Body of pancreas (tissue), 4 donors: ENCODE results near the gene FTSJ1. TPM values are rescaled to one million over a fixed set of nuclear protein-coding genes. Genes with fewer than 3 reads are reported as not detected.

Source experiments
- ATAC-seq: fragments of 150-250 bp; one replicate; pipeline ENCODE4 v1.9.1; 2016
- DNase-seq, 4 donors: peaks; one replicate each; pipeline ENCODE4 v3.0.0-alpha.2; 2019
- H3K27ac ChIP-seq, 4 donors: fragments of 200-600 bp; sonication (generic); 1 replicate in 3 of 4; 2 replicates in 1 of 4; pipeline versions ENCODE4 v1.5.1 to v1.6.1; 2016 to 2019; ENCODE audit warnings: mild to moderate bottlenecking in 1 of 4, mixed read lengths in 1 of 4, moderate library complexity in 1 of 4
- H3K27me3 ChIP-seq, 2 donors: fragments of 200-600 bp; sonication (generic); one replicate each; pipeline ENCODE4 v1.6.0; 2016; ENCODE audit warnings: mild to moderate bottlenecking in 1 of 2
- H3K36me3 ChIP-seq, 2 donors: fragments of 200-600 bp; sonication (generic); replicated peaks in 1 of 2; 2 replicates each; pipeline ENCODE4 v1.5.1; 2016; ENCODE audit warnings: low read depth in 2 of 2; ENCODE audit not compliant: insufficient read depth in 1 of 2
- H3K4me1 ChIP-seq: fragments of 200-600 bp; sonication (generic); one replicate; pipeline ENCODE4 v1.6.0; 2016
- H3K4me3 ChIP-seq, 2 donors: fragments of 200-600 bp; sonication (generic); 1 replicate in 1 of 2; 2 replicates in 1 of 2; pipeline ENCODE4 v1.5.1; 2016 to 2019
- H3K9me3 ChIP-seq, 3 donors: fragments of 200-600 bp; sonication (generic); 1 replicate in 2 of 3; 2 replicates in 1 of 3; pipeline ENCODE4 v1.5.1; 2016
- POLR2A ChIP-seq, 3 donors: fragments of 450-650 bp; IDR thresholded peaks; one replicate each; pipeline ENCODE4 v1.6.1; 2016; ENCODE audit warnings: antibody characterized with exemption in 3 of 3, mild to moderate bottlenecking in 2 of 3
- WGBS, 2 donors: methylation state at CpG; one replicate each; pipeline ENCODE4 v1.1.5; 2017; 5-methylcytosine and 5-hydroxymethylcytosine counted together
- intact Hi-C: fragments of 100-400 bp; cut with DNase I; formaldehyde crosslinking; loops from one replicate; pipeline ENCODE4 v1.15.1; 2023
- total RNA-seq, 2 donors: library from RNA; depleted of rRNA; stranded (reverse); fragments of >200 nt; gene quantifications; one replicate each; pipeline ENCODE4 v1.1.0, GENCODE V29; 2016
- TF ChIP-seq, protein P1 (sequence below), 7 experiments: fragments of 450-650 bp in 4 of 7; fragments of 200-600 bp in 3 of 7; sonication (generic) in 3 of 7; IDR thresholded peaks; one replicate each; pipeline ENCODE4 v1.5.1; 2016 to 2019; ENCODE audit warnings: antibody characterized with exemption in 7 of 7

The FTSJ1 gene
- total RNA-seq, 2 donors from 2014 or later, result 37.1 to 56.4 TPM

DNA sequence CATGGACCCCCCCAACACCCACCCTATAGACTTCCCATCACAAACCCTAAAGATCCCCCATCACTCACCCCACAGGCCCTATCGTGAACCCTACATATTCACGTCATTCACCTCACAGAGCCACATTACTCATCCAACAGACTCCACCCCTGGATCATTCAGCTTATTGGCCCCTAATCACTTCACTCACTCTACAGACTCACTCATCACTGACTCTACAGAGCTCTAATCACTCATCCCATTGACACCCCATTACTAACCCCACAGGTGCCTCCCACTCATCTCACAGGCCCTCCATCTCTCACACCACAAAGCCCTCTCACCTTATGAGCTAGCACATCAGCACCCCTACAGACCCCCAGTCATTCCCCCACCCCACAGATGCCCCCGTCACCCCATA is 57.2 kb downstream of the FTSJ1 start:
- Histone ChIP-seq H3K9me3 (no peaks in the 10 kb centered on the region), H3K4me3 (no peak overlapping the region), H3K27me3 (no peaks in the 10 kb centered on the region), H3K27ac (no peak overlapping the region), H3K4me1 (no peaks in the 10 kb centered on the region), H3K36me3 (no peaks in the 10 kb centered on the region)
- no peak for TF ChIP-seq POLR2A (IDR thresholded peaks at IDR 0.05)
- TF ChIP-seq, protein P1, sequence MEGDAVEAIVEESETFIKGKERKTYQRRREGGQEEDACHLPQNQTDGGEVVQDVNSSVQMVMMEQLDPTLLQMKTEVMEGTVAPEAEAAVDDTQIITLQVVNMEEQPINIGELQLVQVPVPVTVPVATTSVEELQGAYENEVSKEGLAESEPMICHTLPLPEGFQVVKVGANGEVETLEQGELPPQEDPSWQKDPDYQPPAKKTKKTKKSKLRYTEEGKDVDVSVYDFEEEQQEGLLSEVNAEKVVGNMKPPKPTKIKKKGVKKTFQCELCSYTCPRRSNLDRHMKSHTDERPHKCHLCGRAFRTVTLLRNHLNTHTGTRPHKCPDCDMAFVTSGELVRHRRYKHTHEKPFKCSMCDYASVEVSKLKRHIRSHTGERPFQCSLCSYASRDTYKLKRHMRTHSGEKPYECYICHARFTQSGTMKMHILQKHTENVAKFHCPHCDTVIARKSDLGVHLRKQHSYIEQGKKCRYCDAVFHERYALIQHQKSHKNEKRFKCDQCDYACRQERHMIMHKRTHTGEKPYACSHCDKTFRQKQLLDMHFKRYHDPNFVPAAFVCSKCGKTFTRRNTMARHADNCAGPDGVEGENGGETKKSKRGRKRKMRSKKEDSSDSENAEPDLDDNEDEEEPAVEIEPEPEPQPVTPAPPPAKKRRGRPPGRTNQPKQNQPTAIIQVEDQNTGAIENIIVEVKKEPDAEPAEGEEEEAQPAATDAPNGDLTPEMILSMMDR (IDR thresholded peaks at IDR 0.05), result no peak
- WGBS, 2 donors, result 93 to 97% methylated on average over 3 of the region's 3 CpGs
- intact Hi-C loops, result no loop called here
- DNase-seq (no peak), ATAC-seq (no peak)

Other genes starting within 250 kb of the FTSJ1 start
- not detected for gene SSX1, start 220.8 kb upstream of the FTSJ1 start, total RNA-seq
- gene SSX3, start 119.5 kb upstream of the FTSJ1 start, total RNA-seq, result not detected
- gene SSX4, start 92.7 kb upstream of the FTSJ1 start, total RNA-seq, result not detected
- not detected for gene SSX4B, start 64.2 kb upstream of the FTSJ1 start, total RNA-seq
- 100 to 1,000 TPM in 1 of 2 donors, 10 to 100 TPM in 1; 83.8 to 166 TPM for gene SLC38A5, start 5.9 kb upstream of the FTSJ1 start, total RNA-seq
- gene PORCN, start 32.8 kb downstream of the FTSJ1 start, total RNA-seq, result 10 to 100 TPM in 1 of 2 donors, 1 to 10 TPM in 1; 6.2 to 22.7 TPM
- gene EBP, start 45.6 kb downstream of the FTSJ1 start, total RNA-seq, result 10 to 100 TPM; 14.8 to 19.7 TPM
- 1 to 10 TPM; 5.4 to 5.9 TPM for gene TBC1D25, start 63.5 kb downstream of the FTSJ1 start, total RNA-seq
- gene RBM3, start 98.3 kb downstream of the FTSJ1 start, total RNA-seq, result 100 to 1,000 TPM; 184 to 194 TPM
- gene WDR13, start 121.3 kb downstream of the FTSJ1 start, total RNA-seq, result 100 to 1,000 TPM; 132 to 134 TPM
- gene WAS, start 207.6 kb downstream of the FTSJ1 start, total RNA-seq, result 1 to 10 TPM in 1 of 2 donors, not detected in 1; 1.0 TPM
- gene SUV39H1, start 220.5 kb downstream of the FTSJ1 start, total RNA-seq, result 1 to 10 TPM; 2.1 to 2.6 TPM